ENCODE data around the gene PDE6D.

The PDE6D gene

GRCh38 chr2:231689124-231689893 lies 91.8 kb downstream of the PDE6D start:
- Histone ChIP-seq H3K36me3 (ENCODE audit: control insufficient read depth, insufficient read depth, low read length) (no peaks in the 10 kb centered on the region), H3K79me2 (no peaks in the 10 kb centered on the region), H3K27me3 (ENCODE audit: control insufficient read depth, insufficient read depth, low read length) (no peaks in the 10 kb centered on the region), H3K9ac (no peak overlapping the region), H3K9me3 (ENCODE audit: control insufficient read depth, low read length) (no peaks in the 10 kb centered on the region), H3K27ac (no peak overlapping the region), H3K4me3 (ENCODE audit: low read depth, low read length) (no peak overlapping the region), H3K4me1 (no peaks in the 10 kb centered on the region), H2AFZ (no peak overlapping the region), H3K4me2 (ENCODE audit: low read length) (no peak overlapping the region)
- TF ChIP-seq CTCF (IDR thresholded peaks at IDR 0.05), result no peak

- no peak for TF ChIP-seq CTCF (IDR thresholded peaks at IDR 0.05)
- Histone ChIP-seq H3K27ac (no peak overlapping the region), H3K4me3 (ENCODE audit: low read depth, low read length) (no peak overlapping the region), H3K9ac (no peak overlapping the region), H3K9me3 (ENCODE audit: control insufficient read depth, low read length) (no peaks in the 10 kb centered on the region), H2AFZ (no peak overlapping the region), H3K4me2 (ENCODE audit: low read length) (no peak overlapping the region), H3K79me2 (no peaks in the 10 kb centered on the region), H3K4me1 (no peaks in the 10 kb centered on the region), H3K27me3 (ENCODE audit: control insufficient read depth, insufficient read depth, low read length) (no peaks in the 10 kb centered on the region), H3K36me3 (ENCODE audit: control insufficient read depth, insufficient read depth, low read length) (no peaks in the 10 kb centered on the region)
Observed at GRCh38 chr2:231688719-231689118, 92.4 kb downstream of the PDE6D start.

GRCh38 chr2:231687961-231688360 lies 93.1 kb downstream of the PDE6D start:
- no peaks in the 10 kb centered on the region for H3K79me2 ChIP-seq
- no peaks in the 10 kb centered on the region for H3K4me1 ChIP-seq
- no peak overlapping the region for H3K4me2 ChIP-seq (ENCODE audit: low read length)
- no peaks in the 10 kb centered on the region for H3K36me3 ChIP-seq (ENCODE audit: control insufficient read depth, insufficient read depth, low read length)
- no peak overlapping the region for H3K4me3 ChIP-seq (ENCODE audit: low read depth, low read length)
- no peak overlapping the region for H3K9ac ChIP-seq
- H2AFZ ChIP-seq, result no peak overlapping the region
- no peak for TF ChIP-seq CTCF (IDR thresholded peaks at IDR 0.05)
- no peaks in the 10 kb centered on the region for H3K27me3 ChIP-seq (ENCODE audit: control insufficient read depth, insufficient read depth, low read length)
- H3K9me3 ChIP-seq (ENCODE audit: control insufficient read depth, low read length), result no peaks in the 10 kb centered on the region
- H3K27ac ChIP-seq, result no peak overlapping the region

GRCh38 chr2:231687133-231687852 lies 93.8 kb downstream of the PDE6D start:
- Histone ChIP-seq H3K36me3 (ENCODE audit: control insufficient read depth, insufficient read depth, low read length) (no peaks in the 10 kb centered on the region), H3K9ac (no peak overlapping the region), H3K9me3 (ENCODE audit: control insufficient read depth, low read length) (no peaks in the 10 kb centered on the region), H3K4me3 (ENCODE audit: low read depth, low read length) (no peak overlapping the region), H3K4me2 (ENCODE audit: low read length) (no peak overlapping the region), H3K27ac (no peak overlapping the region), H3K4me1 (no peaks in the 10 kb centered on the region), H2AFZ (peak overlapping the region; percentile 60), H3K27me3 (ENCODE audit: control insufficient read depth, insufficient read depth, low read length) (no peaks in the 10 kb centered on the region), H3K79me2 (no peaks in the 10 kb centered on the region)
- TF ChIP-seq CTCF (IDR thresholded peaks at IDR 0.05), result peak; percentile 63
